ENCODE measurements around the gene TFDP1.

TFDP1 gene

DNA sequence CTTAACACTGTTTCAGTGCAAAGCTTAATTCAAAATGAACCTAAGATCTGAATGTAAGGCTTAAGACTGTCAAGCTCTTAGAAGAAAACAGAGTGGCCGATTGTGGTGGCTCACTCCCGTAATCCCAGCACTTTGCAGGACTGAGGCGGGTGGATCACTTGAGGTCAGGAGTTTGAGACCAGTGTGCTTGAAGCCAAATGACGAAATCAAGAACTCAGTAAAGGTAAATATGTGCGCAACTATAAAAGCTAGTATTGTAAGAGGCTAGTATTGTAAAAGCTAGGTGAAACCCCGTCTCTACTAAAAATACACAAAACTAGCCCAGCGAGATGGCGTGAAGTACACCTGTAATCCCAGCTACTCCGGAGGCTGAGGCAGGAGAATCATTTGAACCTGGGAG, 60.8 kb downstream of the TFDP1 start:
- H3K4me3 Mint-ChIP-seq = no peak overlapping the region
- TF ChIP-seq, protein P1, sequence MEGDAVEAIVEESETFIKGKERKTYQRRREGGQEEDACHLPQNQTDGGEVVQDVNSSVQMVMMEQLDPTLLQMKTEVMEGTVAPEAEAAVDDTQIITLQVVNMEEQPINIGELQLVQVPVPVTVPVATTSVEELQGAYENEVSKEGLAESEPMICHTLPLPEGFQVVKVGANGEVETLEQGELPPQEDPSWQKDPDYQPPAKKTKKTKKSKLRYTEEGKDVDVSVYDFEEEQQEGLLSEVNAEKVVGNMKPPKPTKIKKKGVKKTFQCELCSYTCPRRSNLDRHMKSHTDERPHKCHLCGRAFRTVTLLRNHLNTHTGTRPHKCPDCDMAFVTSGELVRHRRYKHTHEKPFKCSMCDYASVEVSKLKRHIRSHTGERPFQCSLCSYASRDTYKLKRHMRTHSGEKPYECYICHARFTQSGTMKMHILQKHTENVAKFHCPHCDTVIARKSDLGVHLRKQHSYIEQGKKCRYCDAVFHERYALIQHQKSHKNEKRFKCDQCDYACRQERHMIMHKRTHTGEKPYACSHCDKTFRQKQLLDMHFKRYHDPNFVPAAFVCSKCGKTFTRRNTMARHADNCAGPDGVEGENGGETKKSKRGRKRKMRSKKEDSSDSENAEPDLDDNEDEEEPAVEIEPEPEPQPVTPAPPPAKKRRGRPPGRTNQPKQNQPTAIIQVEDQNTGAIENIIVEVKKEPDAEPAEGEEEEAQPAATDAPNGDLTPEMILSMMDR (IDR thresholded peaks at IDR 0.05; ENCODE audit: unreplicated experiment in 3 of 3) = no peak
- H3K27me3 Mint-ChIP-seq (ENCODE audit: low read depth) = no peaks in the 10 kb centered on the region
- H3K9me3 Mint-ChIP-seq = peaks cover 6% of the 10 kb centered on the region
- H3K36me3 Mint-ChIP-seq (ENCODE audit: low read depth) = peaks cover 44% of the 10 kb centered on the region
- H3K27ac Mint-ChIP-seq = no peak overlapping the region
- H3K4me1 Mint-ChIP-seq = peaks cover 6% of the 10 kb centered on the region

DNA sequence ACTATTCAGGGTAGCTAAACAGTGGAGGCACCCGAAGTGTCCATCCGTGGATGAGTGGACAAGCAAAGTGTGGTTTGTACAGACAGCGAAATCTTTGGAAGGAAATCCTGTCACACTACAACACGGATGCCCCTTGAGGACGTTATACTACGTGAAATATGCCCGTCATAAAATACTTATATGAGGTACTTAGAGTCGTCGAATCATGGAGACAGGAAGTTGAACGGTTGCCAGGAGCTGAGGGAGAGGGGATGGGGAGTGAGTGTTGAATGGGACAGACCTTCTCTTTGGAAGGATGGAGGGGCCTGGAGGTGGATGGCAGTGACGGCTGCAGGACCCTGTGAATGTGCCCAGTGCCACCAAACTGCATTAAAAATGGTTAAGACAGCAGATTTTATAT, 61.8 kb downstream of the TFDP1 start:
- Mint-ChIP-seq H3K36me3 (ENCODE audit: low read depth) (peaks cover 36% of the 10 kb centered on the region), H3K4me3 (no peak overlapping the region), H3K27me3 (ENCODE audit: low read depth) (no peaks in the 10 kb centered on the region), H3K9me3 (peaks cover 6% of the 10 kb centered on the region), H3K27ac (peak overlapping the region in 1 of 3 experiments; percentile 43), H3K4me1 (peaks cover 6% of the 10 kb centered on the region)
- TF ChIP-seq, protein P1 (IDR thresholded peaks at IDR 0.05; ENCODE audit: unreplicated experiment in 3 of 3) = no peak

DNA sequence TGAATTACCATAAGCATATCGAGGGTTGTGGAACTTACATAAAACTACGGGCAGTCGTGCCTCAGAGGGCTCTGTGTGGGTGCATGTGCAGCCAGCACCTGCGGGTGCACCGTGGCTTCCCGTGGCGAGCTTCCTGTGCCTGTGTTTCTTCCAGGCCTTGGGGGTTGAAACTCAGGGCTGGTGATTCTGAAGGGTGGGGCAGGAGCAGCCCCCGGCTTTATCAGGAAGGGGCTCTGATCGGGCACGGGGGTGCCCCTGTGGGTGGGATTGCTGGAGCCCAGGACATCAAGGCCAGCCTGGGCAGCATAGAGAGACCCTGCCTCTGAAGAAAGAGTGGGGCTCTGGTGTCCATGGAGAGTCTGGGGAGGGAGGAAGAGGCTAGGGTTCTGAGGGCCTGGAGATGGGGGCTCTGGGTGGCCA, 62.4 kb downstream of the TFDP1 start:
- H3K4me3 Mint-ChIP-seq = no peak overlapping the region
- H3K36me3 Mint-ChIP-seq (ENCODE audit: low read depth) = peaks cover 30% of the 10 kb centered on the region
- H3K27me3 Mint-ChIP-seq (ENCODE audit: low read depth) = no peaks in the 10 kb centered on the region
- no peak overlapping the region for H3K27ac Mint-ChIP-seq
- peaks cover 5% of the 10 kb centered on the region for H3K9me3 Mint-ChIP-seq
- TF ChIP-seq, protein P1 (IDR thresholded peaks at IDR 0.05; ENCODE audit: unreplicated experiment in 3 of 3) = no peak
- peaks cover 6% of the 10 kb centered on the region for H3K4me1 Mint-ChIP-seq

DNA sequence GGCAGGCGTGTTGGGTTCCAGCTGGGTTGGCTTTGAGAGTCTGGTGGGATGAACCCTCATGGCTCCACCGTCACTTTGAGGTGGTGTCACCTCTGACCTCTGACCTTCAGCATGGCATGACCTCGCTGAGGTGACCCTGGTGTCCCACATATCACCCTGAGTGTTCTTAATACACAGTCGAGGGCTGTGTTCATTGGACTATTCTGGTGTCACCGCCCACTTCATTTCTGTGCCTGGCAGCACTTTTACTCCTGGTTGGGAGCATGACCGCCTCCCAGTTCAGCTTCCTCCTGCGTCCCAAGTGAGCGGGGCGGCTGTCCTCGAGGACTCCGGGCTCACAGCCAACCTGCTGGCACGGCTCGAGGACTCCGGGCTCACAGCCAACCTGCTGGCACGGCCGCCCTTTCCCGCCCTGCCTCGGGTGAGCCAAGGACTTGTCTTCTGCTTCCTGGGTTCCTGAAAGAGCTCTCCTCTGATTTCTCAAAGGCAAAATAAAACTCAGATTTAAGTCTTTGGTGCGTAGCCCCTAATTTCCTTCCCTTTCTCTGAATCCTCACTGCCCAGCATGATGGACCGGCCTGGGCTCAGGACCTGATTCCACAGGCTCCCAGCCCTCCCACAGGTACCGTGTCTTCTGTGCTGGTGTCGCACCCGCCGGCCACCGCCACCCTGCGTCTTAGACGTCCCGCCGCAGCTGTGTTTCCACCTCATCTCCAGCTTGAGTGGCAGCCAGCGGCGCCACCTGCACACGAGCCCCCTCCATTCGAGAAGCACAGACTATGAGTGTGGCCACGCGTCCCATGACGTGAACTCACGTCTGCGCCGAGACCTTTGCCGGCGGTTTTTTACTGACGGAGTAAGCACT, 63.0 kb downstream of the TFDP1 start:
- TF ChIP-seq, protein P1 (IDR thresholded peaks at IDR 0.05; ENCODE audit: unreplicated experiment in 3 of 3) = no peak
- H3K27me3 Mint-ChIP-seq (ENCODE audit: low read depth) = no peaks in the 10 kb centered on the region
- H3K27ac Mint-ChIP-seq = peak overlapping the region in 1 of 3 experiments; percentile 24
- H3K4me3 Mint-ChIP-seq = no peak overlapping the region
- peaks cover 24% of the 10 kb centered on the region for H3K36me3 Mint-ChIP-seq (ENCODE audit: low read depth)
- H3K4me1 Mint-ChIP-seq = peaks cover 6% of the 10 kb centered on the region
- H3K9me3 Mint-ChIP-seq = no peaks in the 10 kb centered on the region

DNA sequence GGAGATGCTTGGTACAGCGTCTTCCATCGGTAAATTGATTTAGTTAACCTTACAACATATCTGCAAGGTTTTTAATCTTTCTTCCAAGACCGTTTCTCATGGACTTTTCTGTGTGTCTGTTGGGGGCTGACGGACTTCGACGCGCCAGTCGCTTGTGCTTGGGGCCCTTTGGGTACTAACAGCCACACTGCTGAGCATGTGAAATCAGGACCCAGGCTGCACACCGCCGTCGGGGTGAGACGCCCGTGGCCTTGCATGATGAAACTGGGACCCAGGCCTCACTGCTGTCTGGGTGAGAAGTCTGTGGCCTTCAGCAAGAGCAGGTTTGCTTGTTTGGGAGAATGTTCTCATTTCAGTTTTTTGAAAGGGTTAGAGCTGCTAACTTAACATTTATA, 63.7 kb downstream of the TFDP1 start:
- Mint-ChIP-seq H3K4me3 (no peak overlapping the region), H3K9me3 (no peaks in the 10 kb centered on the region), H3K27ac (no peak overlapping the region), H3K27me3 (ENCODE audit: low read depth) (no peaks in the 10 kb centered on the region), H3K4me1 (peaks cover 6% of the 10 kb centered on the region), H3K36me3 (ENCODE audit: low read depth) (peaks cover 18% of the 10 kb centered on the region)
- TF ChIP-seq, protein P1 (IDR thresholded peaks at IDR 0.05; ENCODE audit: unreplicated experiment in 3 of 3) = no peak

DNA sequence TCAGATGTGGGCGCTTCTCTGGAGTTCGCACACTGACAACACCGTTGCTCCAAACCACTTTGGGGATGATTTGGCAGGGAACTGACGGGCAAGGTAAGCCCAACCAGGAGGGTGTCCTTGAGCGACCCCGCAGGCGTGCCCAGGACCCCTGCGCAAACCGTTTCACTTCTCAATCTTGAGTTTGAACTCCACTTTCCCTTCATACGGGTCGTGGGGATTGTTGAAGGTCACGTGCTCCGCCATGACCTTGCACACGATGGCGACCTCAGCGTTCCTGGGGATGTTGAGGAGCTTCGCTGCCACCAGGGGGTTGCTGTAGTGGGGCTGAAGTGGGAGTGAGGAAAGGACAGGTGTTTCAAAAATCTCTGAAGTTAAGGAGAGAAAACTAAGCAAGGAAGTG, 64.7 kb downstream of the TFDP1 start:
- no peak overlapping the region for H3K4me3 Mint-ChIP-seq
- no peaks in the 10 kb centered on the region for H3K27me3 Mint-ChIP-seq (ENCODE audit: low read depth)
- H3K9me3 Mint-ChIP-seq = no peaks in the 10 kb centered on the region
- H3K4me1 Mint-ChIP-seq = peaks cover 16% of the 10 kb centered on the region
- H3K27ac Mint-ChIP-seq = peak overlapping the region in 1 of 3 experiments; percentile 19
- TF ChIP-seq, protein P1 (IDR thresholded peaks at IDR 0.05; ENCODE audit: unreplicated experiment in 3 of 3) = no peak
- peaks cover 12% of the 10 kb centered on the region for H3K36me3 Mint-ChIP-seq (ENCODE audit: low read depth)

Measured in nephron (organoid).